Non-pigmented ciliary epithelial cell (primary cell): ENCODE results near the gene PRDM5.
A peak's percentile ranks its signal among the peaks of the same experiment; 100 is the strongest.
"Not testable (repeated sequence)": the region's sequence is repeated elsewhere in the genome, so short reads cannot be mapped to it uniquely, and the experiment has no call there.

ENCODE experiments used
- DNase-seq: peaks from one replicate; pipeline ENCODE4 v3.0.0-alpha.2; 2010; ENCODE audit warnings: low read depth

PRDM5 gene

DNA sequence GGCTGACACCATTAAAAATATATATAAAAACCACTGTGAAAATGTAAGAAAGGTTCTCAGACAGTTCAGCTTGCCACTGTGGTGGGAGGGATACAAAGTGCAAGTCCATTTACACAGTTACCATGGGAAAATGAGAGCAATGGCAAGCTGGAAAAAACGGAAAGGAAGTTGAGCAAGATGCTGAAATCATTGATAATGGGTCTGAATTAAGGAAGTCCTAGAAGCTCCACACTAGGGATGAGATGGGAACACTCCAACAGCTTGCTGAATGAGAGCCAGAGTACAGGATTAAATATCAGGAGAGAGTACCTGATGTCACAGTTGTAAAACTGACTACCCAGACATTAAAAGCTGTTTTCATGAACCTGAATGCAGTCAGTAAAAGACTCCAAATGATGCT lies 218.6 kb downstream of the PRDM5 start:
- DNase-seq: no peak

DNA sequence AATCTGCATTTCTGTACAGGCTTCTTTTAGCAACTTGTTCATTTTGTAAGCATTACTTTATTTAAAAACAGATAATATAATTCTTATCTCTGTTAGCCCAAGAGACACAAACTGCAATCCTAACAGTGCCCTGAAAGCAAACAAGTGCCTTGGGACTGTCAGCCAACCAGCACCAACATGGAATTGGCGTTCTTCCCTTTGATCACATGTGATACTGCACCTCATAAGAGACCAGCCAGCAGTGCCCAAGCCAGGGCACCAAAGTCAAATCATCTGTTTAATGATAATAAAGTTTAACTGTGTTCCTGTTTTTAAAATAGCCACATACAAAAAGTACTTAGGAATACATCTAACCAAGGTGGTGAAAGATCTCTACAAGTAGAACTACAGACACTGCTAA lies 223.2 kb downstream of the PRDM5 start:
- DNase-seq: no peak

DNA sequence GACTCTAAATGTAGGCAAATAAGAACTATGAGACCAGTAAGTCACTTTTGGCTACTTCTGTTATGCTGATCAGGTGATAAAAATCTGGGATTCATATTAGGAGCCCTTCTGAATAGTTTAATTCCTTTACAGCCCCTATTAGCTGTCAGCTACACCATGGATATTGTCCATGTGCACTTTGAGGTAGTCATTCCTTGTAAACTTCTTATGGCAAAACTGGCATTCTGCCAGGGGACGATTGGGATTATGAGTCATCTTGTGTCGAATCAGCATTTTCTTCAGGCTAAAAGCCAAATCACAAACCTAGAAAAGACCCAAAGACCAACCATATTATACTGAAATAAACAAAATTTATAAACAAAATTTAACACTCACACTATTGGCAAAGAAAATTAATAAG lies 227.6 kb downstream of the PRDM5 start:
- peak; percentile 59 for DNase-seq

DNA sequence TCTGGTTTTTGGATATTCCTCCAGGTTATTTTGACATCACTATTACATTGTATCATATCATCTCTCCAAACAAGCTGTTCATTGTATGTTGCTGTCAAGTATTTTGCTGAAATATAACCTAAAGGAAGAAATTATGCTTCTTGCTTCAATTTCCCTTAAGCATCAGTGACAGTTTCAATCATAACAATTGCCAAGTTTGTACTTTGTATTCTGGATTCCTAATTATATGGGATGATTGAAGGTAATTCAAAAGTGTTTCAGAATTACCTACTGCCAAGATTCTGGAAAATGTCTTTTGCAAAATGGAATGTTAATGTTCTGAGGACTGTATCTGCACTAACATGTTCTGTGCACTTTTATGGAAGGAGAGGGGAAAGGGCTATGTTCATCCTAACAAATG lies 228.7 kb downstream of the PRDM5 start:
- DNase-seq: no peak

DNA sequence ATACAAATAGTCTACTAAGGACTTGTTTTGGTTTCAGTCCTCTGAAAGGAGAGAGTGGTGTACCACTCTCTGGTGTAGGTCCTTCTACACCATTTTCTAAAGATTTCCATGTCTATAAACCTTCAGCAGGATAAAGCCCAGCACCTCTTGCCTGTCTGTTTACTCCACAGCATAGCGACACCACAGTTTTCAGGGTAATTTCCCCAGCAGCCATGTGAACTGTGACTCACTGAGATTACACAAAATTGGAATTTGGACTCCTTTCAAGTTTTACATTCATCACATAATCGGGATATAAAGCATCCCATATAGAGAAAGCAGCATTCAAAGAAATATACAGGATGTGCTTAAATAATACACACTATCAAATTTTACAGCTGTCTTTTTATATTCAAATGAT lies 229.6 kb downstream of the PRDM5 start:
- DNase-seq: peak; percentile 82

DNA sequence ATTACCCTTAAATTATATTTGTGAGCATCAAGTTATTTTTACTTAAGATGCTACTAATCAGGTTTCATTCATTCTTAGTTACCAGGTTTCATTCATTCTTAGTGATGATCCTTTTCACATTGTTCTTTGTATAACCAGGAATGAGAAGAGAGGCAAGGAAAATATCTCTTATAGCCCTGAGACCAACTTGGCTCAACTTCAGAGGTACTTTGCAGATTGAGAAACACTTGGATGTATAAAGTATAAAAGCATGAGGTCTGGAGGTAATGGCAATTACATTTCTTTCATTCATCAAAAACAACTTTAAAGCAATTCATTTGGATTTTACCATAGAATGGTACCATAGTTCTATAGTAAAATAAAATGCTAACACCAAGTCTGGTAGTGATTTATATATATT lies 231.0 kb downstream of the PRDM5 start:
- DNase-seq: no peak

DNA sequence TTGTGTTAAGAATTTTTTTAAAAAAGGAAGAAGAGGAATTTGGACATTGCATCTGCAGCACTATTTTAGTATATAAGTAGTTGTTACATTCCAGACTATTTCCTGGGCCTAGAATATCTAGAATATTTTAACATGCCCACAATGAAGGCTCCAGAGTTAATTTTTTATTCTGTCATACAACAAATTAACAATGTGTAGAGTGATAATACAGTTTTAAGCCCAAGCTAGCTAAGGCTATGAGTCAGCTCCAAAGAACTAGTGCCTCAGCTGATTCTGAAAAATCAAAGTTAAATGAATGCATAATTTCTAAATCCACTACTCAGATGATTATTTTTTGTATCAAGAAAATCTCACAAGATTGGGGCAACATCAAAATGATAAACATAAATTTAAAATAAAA lies 231.4 kb downstream of the PRDM5 start:
- DNase-seq: no peak

DNA sequence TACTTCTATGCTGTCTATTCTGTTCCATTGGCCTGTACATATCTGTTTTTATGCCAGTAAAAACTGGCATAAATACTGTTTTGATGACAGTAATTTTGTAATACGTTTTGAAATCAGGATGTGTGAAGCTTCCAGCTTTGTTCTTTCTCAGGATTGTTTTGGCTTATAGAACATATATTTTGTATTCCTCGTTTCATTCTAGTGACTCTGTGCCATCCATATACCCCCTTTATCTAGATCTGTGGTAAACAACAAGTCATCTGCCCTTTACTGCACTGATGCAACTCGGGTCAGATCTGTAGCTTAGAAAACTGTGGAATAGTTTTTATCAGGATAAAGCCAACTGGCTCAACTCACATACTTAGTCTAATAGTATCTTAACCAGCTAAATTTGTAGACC lies 233.7 kb downstream of the PRDM5 start:
- no peak for DNase-seq

DNA sequence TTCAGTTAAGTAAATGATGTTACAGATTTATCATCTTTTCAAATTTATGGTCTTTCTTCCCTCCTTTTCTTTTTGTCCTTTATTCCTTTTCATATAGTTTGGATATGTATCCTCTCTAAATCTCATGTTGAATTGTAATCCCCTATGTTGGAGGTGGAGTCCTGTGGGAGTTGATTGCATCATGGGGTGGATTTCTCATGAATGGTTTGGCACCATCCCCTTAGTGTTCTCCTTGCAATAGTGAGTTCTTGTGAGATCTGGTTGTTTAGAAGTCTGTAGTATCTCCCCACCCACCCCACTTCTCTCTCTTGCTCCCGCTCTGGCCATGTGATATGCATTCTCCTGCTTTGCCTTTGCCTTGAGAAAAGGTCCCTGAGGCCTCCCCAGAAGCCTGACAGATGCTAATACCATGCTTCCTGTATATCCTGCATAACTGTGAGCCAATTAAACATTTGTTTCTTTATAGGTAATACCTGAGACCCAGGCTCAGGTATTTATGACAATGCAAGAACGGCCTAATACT lies 236.7 kb downstream of the PRDM5 start:
- DNase-seq: no peak

DNA sequence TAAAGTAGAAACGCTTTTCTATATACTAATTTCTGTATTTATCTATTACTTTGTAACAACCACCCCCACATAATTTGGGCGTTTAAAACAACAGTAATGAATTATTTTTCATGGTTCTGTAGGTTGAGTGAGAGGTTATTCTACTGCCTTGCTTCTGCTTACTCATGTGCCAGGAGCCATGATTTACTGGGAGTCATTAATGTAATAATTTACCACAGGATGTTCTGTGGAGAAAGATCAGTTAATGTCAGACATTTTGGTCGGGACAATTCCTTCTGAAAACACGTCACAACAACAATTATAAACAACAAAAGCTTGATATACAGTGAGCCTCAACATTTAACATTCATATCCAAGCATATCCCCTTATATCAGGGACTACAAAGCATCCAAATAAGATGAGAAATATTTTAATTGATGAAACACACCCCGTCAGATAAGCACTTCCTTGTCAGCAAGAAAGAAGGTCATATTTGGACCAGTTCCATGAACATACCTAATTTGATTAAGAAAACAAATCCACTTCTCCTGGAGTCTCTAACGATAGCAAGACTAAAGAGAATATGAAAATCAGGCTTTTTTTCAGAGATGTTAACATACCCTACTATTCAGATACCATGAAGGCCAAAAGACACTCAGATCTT lies 238.5 kb downstream of the PRDM5 start:
- DNase-seq: no peak

DNA sequence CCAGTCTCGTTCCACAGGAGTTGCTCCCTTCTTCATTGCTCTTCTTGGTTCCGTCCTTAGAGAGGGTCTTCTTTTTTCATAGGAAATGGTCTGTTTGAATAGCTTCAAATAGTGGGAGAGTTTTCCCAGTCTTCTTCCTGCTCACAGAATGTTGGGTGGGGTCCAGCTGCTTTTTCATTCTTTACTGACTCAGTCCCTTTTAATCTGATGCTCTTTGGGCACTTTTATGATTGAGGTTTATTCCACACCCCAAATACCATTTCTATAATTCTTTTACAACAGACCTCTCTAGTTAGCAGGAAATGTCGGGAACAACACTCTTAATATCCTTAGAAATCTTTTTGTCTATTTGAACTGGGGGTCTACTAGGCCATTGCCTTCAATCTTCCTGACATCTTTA lies 239.5 kb downstream of the PRDM5 start:
- no peak for DNase-seq

DNA sequence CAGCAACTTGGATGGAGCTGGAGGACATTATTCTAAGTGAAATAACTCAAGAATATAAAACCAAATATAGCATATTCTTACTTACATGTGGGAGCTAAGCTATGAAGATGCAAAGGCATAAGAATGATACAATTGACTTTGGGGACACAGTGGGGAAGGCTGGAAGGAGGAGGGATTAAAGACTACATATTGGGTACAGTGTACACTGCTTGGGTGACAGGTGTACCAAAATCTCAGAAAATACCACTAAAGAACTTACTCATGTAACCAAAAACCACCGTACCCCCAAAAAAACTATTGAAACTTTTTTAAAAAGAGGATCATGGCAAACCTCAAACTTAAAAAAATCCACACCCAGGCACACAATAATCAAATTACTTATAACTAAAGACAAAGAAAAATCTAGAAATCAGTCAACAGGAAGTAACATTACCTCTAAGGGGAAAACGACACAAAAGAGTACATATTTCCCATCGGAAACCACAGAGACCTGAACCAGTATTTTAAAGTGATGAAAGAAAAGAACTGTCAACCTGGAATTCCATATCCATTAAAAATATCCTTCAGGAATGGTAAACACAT lies 241.8 kb downstream of the PRDM5 start:
- DNase-seq: no peak

DNA sequence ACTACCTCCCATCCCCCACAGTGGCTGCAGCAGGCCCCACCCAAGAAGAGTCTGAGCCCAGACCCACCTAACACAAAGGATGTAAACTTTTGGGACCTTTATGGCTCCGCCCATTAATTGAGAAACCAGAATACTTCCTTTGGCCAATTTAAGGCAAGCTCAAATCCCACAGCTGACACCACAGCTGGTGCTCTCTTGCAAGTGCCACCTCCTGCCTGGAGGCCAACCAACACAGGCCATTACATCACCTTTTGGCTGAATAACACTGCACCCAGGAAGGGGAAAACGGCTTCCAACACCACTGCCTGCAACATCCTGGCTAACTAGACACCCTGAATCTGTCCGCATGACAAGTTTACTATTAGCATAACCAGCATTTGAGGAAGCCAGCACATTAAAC lies 248.8 kb downstream of the PRDM5 start:
- DNase-seq: no peak

DNA sequence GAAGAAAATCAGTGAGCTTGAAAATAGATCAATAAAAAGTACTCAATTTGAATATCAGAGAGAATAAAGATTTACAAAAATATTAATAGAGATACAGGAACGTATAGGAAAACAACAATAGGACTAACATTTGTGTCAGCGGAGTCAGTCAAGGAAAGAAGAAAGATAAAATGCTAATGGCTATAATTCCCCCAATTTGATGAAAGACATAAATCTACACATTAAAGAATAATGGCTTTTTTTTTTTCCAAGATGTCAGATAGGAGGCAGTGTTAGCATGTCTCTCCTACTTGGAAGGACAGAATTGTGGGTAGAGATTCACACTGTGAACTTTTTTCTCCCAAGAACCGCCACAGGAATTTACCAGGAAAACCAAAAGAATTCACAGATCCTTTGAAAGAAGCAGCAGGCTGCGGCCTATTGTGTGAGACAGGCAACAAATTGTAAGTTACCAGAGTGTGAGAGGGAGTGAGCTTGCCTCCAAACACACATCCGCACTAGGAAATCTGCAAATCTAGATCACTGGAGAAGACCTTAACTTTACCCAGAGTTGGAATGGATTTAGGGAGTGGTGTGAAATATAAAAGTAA lies 249.9 kb downstream of the PRDM5 start:
- DNase-seq: no peak

DNA sequence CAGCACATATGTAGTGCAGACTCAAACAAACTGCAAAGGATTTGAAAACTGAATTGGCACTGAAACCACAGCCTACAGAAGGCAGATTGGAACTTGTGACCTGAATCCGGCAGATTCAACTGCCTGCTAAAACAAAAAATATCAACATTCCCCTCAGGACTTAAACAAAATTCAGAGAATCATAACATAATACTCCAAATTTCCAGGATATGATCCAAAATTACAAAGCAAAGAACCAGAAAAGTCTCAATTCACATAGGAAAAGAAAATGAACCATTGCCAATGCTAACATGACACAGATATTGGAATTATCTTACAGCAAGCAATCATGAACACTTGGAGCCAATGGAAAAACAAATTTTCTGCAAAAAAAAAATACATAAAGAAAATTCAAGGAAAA lies 250.4 kb downstream of the PRDM5 start:
- DNase-seq: no peak

DNA sequence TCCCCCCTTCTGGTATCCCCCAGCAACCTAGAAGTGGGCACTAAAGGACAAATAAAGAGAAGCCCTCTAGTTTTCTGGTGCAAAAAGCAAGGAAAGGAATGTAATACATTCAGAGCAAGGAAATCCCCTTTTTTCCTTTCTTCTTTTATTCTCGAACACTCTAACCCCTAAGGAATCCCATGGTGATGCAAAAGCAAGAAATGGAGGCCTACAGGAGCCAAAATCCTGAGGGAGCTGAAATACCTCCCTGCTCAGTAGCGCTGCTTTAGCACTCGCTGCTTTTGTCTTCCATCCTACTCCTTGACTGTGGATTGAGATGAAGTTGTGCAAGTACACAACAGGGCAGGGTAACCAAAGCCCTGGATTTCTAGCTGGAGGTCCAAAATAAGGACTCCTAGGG lies 251.0 kb downstream of the PRDM5 start:
- DNase-seq: no peak

DNA sequence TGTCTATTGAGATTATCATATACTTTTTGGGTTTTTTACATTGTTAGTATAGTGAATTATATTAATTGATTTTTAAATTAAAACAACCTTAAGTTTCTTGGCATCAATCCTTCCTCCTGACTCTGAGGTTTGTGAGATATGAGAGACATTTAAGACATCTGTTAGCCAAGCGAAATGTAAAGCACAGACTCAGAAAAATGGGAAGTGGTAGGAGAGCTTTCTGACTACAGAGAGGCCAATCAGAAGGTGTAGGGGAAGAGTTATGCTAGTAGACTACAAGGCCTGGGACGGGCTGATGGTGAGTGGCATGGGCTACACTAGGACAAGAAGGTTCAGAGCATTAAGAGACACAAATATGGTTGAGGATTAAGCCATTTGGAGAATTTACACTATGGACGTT lies 255.4 kb downstream of the PRDM5 start:
- DNase-seq: no peak

DNA sequence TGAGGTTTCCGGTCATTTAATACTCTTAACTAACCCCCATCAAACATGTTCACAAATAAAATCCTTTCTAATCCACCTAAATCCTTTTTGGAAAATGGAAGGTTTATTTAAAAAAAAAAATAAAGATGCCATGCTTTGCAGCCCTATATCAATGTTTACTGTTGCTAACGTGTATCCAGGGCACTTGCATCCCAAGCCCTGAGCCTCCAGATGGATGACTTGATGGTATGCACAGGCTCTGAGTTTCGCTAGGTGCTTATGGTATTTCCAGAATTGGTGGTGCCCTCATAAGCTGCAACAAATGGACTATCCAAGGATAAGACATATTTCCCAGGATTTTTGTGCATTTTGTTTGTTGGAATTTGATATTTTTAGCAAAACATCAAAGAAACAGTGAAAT lies 257.7 kb downstream of the PRDM5 start:
- no peak for DNase-seq

DNA sequence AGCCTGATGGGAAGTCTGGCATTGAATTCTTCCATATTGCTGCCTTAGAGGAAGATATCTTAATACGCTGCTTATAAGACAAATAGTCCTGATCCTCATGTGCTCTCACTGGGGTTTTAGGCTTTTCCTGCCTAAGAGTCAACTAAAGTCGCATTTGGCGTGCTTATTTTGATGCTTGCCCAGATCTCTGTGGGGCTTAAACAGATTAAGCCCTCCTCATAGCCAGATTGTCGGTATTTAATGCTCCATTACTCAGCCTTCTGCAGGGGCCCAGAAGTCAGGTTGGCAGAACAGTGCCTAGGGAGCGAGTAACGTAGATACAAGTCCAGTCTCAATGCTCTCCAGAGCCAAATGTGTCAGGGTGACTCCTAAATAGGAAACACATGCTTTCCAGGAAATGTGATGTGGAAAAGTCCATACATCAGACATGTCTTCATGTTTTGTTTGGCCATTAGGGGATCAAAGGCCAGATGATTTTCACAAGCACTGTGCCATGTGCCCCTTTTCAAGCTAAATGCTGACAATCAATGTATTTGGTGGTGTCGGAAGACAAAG lies 262.8 kb downstream of the PRDM5 start:
- DNase-seq: no peak

DNA sequence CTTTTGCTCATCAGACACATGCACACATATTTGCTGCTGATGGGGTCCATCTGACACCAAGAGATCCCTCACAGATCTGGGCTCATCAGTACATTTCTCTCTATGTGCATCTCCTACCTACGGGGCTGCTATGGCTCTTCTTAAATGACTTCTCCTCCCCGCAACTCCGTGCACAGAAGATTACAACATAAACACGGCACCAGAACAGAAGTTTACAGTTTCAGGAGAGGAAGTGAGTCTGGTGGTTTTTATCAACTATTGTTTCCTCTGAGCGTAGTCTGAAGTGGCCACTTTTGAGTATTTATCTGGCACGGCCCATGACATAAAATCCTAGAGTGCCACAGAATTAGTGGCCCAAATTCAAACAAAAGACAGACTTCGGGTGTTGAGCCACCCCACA lies 263.8 kb downstream of the PRDM5 start:
- DNase-seq: no peak

DNA sequence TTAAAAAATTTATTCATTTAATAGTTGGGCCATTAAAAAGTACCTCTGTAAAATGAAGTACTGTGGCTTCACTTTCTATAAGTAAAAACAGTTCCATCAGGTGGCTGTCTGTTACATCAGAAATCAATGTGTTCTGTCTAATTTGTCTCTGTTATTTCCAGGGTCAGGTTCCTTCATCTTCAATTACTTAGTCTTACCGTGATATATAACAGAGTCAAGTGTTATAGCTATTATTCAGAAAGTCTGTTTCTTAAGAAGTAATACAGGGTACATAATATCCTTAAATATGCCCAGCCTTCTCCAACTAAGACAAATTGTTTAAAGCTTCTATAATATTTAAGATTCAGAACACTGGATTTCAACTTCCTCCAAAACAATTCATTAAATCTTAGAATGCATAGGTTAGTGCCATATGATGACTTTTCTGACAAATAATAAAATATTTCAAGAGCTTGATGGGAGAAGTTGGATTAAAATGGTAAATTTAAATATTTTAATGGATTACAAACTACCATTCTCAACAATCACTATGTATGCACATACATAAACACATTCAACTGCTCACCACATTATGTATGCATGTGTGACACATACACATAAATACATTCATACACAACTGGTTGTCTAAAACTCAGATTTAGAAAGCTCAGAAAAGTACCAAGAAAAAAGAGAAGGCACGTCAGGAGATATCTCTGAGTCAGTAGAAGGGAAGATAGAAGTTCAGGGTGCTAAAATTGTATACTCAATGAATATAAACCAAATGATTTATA lies 268.5 kb downstream of the PRDM5 start:
- no peak for DNase-seq

DNA sequence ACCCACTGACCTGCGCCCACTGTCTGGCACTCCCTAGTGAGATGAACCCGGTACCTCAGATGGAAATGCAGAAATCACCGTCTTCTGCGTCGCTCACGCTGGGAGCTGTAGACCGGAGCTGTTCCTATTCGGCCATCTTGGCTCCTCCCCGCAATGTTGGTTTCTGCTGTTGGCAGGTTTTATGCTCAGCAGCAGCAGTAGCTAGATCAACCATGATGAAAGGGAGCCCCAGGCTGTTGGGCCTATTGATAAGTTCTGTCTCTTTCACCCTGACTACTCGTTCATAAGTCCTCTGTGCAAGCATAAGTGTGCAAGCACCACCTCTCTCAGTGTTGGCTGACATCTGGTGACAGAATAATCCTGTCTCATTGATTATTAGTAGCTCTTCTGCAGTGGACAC lies 274.2 kb downstream of the PRDM5 start:
- not testable (repeated sequence) for DNase-seq
